Endothelial cell of umbilical vein (primary cell): ENCODE results near the gene LEUTX.

Experiments used
- CTCF ChIP-seq, 2 donors: IDR thresholded peaks; 1 replicate in 1 of 2; 2 replicates in 1 of 2; pipeline ENCODE4 v1.5.1; 2011; ENCODE audit warnings: low read length in 2 of 2, mild to moderate bottlenecking in 2 of 2, moderate library complexity in 2 of 2, control low read depth in 1 of 2, inconsistent platforms in 1 of 2, low read depth in 1 of 2; ENCODE audit not compliant: insufficient read depth in 1 of 2; ENCODE audit errors: extremely low read depth in 1 of 2
- EZH2 ChIP-seq: IDR thresholded peaks from 2 replicates; pipeline ENCODE4 v1.6.1; 2012; ENCODE audit warnings: borderline replicate concordance, low read depth, mild to moderate bottlenecking, moderate library complexity, low read length, inconsistent platforms; ENCODE audit not compliant: severe bottlenecking
- FOS ChIP-seq: IDR thresholded peaks from 2 replicates; pipeline ENCODE4 v1.6.1; 2011; ENCODE audit warnings: mild to moderate bottlenecking, low read length, moderate library complexity, borderline replicate concordance; ENCODE audit not compliant: insufficient read depth
- JUN ChIP-seq: IDR thresholded peaks from 2 replicates; pipeline ENCODE4 v1.6.1; 2011; ENCODE audit warnings: borderline replicate concordance, low read depth; ENCODE audit not compliant: insufficient read length, insufficient read depth
- MAX ChIP-seq: IDR thresholded peaks from 2 replicates; pipeline ENCODE4 v1.6.1; 2011; ENCODE audit not compliant: insufficient read depth, insufficient read length
- MYC ChIP-seq: IDR thresholded peaks from one replicate; pipeline ENCODE4 v1.6.1; 2011; ENCODE audit warnings: mild to moderate bottlenecking, low read depth, low read length
- POLR2A ChIP-seq: IDR thresholded peaks from 2 replicates; pipeline ENCODE4 v1.6.1; 2012; ENCODE audit warnings: low read depth, mild to moderate bottlenecking, control low read depth, low read length
- POLR2AphosphoS5 ChIP-seq: IDR thresholded peaks from 2 replicates; pipeline ENCODE4 v1.6.1; 2012; ENCODE audit warnings: low read depth, mild to moderate bottlenecking, control low read depth, low read length, moderate library complexity; ENCODE audit not compliant: insufficient read depth

- TF ChIP-seq CTCF (IDR thresholded peaks at IDR 0.05; ENCODE audit: extremely low read depth in 1 of 2, insufficient read depth in 1 of 2, low read depth in 1 of 2, low read length in 2 of 2) (peak; percentile 80 to 82), POLR2AphosphoS5 (no peak), POLR2A (no peak), JUN (no peak), EZH2 (no peak), MAX (no peak), FOS (no peak), MYC (no peak)
Measured at GRCh38 chr19:39765091-39766076, 13.3 kb upstream of the LEUTX start.
